H9 (cell line): ENCODE data around the gene FSTL1. TPM values are rescaled to one million over a fixed set of nuclear protein-coding genes. Genes with fewer than 3 reads are reported as not detected.

Experiments used
- DNase-seq: peaks from one replicate; pipeline ENCODE4 v3.0.0-alpha.2; 2017
- H2AFZ ChIP-seq: one replicate; pipeline ENCODE4 v1.6.1; 2013; ENCODE audit warnings: mild to moderate bottlenecking, low read length, control low read depth, moderate library complexity
- H2AK5ac ChIP-seq: 2 replicates; pipeline ENCODE4 v1.6.1; 2013; ENCODE audit warnings: low read length, control low read depth, mixed read lengths; ENCODE audit not compliant: insufficient read length
- H2BK120ac ChIP-seq: one replicate; pipeline ENCODE4 v1.6.1; 2013; ENCODE audit warnings: low read depth, mild to moderate bottlenecking, low read length, control low read depth, inconsistent platforms; ENCODE audit not compliant: poor library complexity, severe bottlenecking
- H2BK12ac ChIP-seq: 2 replicates; pipeline ENCODE4 v1.6.1; 2013; ENCODE audit warnings: low read length, control low read depth, mixed read lengths, low read depth; ENCODE audit not compliant: insufficient read length
- H2BK15ac ChIP-seq: 2 replicates; pipeline ENCODE4 v1.6.1; 2013; ENCODE audit warnings: low read depth, low read length, control low read depth
- H2BK20ac ChIP-seq: one replicate; pipeline ENCODE4 v1.6.1; 2013; ENCODE audit warnings: low read depth, mild to moderate bottlenecking, low read length, control low read depth, inconsistent platforms; ENCODE audit not compliant: poor library complexity, severe bottlenecking
- H2BK5ac ChIP-seq: 2 replicates; pipeline ENCODE4 v1.6.1; 2013; ENCODE audit warnings: low read length, control low read depth, mixed read lengths; ENCODE audit not compliant: insufficient read length
- H3K14ac ChIP-seq: 2 replicates; pipeline ENCODE4 v1.6.1; 2013; ENCODE audit warnings: low read length, control low read depth; ENCODE audit not compliant: insufficient read depth
- H3K18ac ChIP-seq: 2 replicates; pipeline ENCODE4 v1.6.1; 2013; ENCODE audit warnings: low read depth, mild to moderate bottlenecking, mixed read lengths, low read length, control low read depth; ENCODE audit not compliant: insufficient read length
- H3K23ac ChIP-seq: 2 replicates; pipeline ENCODE4 v1.6.1; 2013; ENCODE audit warnings: low read length, control low read depth, mixed read lengths, low read depth; ENCODE audit not compliant: insufficient read length
- H3K23me2 ChIP-seq: 2 replicates; pipeline ENCODE4 v1.6.1; 2013; ENCODE audit warnings: low read depth, mild to moderate bottlenecking, mixed read lengths, low read length, control low read depth; ENCODE audit not compliant: insufficient read length, poor library complexity, severe bottlenecking
- H3K27ac ChIP-seq: 2 replicates; pipeline ENCODE4 v1.5.1; 2013; ENCODE audit warnings: low read length, control low read depth, mixed read lengths, low read depth; ENCODE audit not compliant: insufficient read length
- H3K27me3 ChIP-seq: 2 replicates; pipeline ENCODE4 v1.6.1; 2013; ENCODE audit warnings: low read length, control low read depth, inconsistent platforms; ENCODE audit not compliant: insufficient read depth
- H3K4ac ChIP-seq: 2 replicates; pipeline ENCODE4 v1.6.1; 2013; ENCODE audit warnings: low read depth, mild to moderate bottlenecking, control low read depth, inconsistent platforms, low read length, moderate library complexity
- H3K4me1 ChIP-seq: 2 replicates; pipeline ENCODE4 v1.6.1; 2013; ENCODE audit warnings: low read length, control low read depth, inconsistent platforms; ENCODE audit not compliant: insufficient read depth
- H3K4me2 ChIP-seq: 2 replicates; pipeline ENCODE4 v1.6.1; 2013; ENCODE audit warnings: low read length, control low read depth, mixed read lengths; ENCODE audit not compliant: insufficient read length, insufficient read depth
- H3K56ac ChIP-seq: 2 replicates; pipeline ENCODE4 v1.6.1; 2013; ENCODE audit warnings: low read depth, mild to moderate bottlenecking, mixed read lengths, low read length, control low read depth; ENCODE audit not compliant: insufficient read length
- H3K79me1 ChIP-seq: 2 replicates; pipeline ENCODE4 v1.6.1; 2013; ENCODE audit warnings: low read depth, mild to moderate bottlenecking, moderate library complexity, low read length, control low read depth, inconsistent platforms; ENCODE audit not compliant: insufficient read depth, poor library complexity, severe bottlenecking
- H3K79me2 ChIP-seq: 2 replicates; pipeline ENCODE4 v1.6.1; 2013; ENCODE audit warnings: low read length, control low read depth, inconsistent platforms; ENCODE audit not compliant: insufficient read depth
- H3K9ac ChIP-seq: 2 replicates; pipeline ENCODE4 v1.6.1; 2013; ENCODE audit warnings: low read length, control low read depth, mixed read lengths; ENCODE audit not compliant: insufficient read length; ENCODE audit errors: extremely low read depth
- H3K9me3 ChIP-seq: one replicate; pipeline ENCODE4 v1.6.1; 2013; ENCODE audit warnings: low read depth, low read length, inconsistent platforms; ENCODE audit not compliant: control insufficient read depth
- H3T11ph ChIP-seq: one replicate; pipeline ENCODE4 v1.6.1; 2013; ENCODE audit warnings: mild to moderate bottlenecking, low read length, control low read depth, inconsistent platforms
- H4K20me1 ChIP-seq: one replicate; pipeline ENCODE4 v1.6.1; 2013; ENCODE audit not compliant: control insufficient read depth, insufficient read length, insufficient read depth
- H4K5ac ChIP-seq: 2 replicates; pipeline ENCODE4 v1.6.1; 2013; ENCODE audit warnings: low read depth, mild to moderate bottlenecking, mixed read lengths, low read length, control low read depth; ENCODE audit not compliant: insufficient read length
- H4K8ac ChIP-seq: replicated peaks from 2 replicates; pipeline ENCODE4 v1.6.1; 2013; ENCODE audit warnings: low read length, control low read depth, mixed read lengths, low read depth; ENCODE audit not compliant: insufficient read length
- H4K91ac ChIP-seq: 2 replicates; pipeline ENCODE4 v1.6.1; 2013; ENCODE audit warnings: low read depth, mild to moderate bottlenecking, moderate library complexity, mixed read lengths, low read length, control low read depth; ENCODE audit not compliant: insufficient read length
- H3K27ac Mint-ChIP-seq, 3 experiments: 2 replicates in 2 of 3; 3 replicates in 1 of 3; pipeline ENCODE4 v1.8.0; 2020 to 2021; ENCODE audit warnings: mixed read lengths in 3 of 3, mild to moderate bottlenecking in 1 of 3, moderate library complexity in 1 of 3
- H3K27me3 Mint-ChIP-seq: 2 replicates; pipeline ENCODE4 v1.8.0; 2021; ENCODE audit warnings: low read depth, mild to moderate bottlenecking, moderate library complexity, mixed read lengths
- H3K36me3 Mint-ChIP-seq, 3 experiments: 2 replicates in 2 of 3; 3 replicates in 1 of 3; pipeline ENCODE4 v1.8.0; 2020 to 2021; ENCODE audit warnings: low read depth in 3 of 3, mixed read lengths in 3 of 3; ENCODE audit not compliant: insufficient read depth in 1 of 3
- H3K4me1 Mint-ChIP-seq, 2 experiments: 2 replicates each; pipeline ENCODE4 v1.8.0; 2020; ENCODE audit warnings: mixed read lengths in 2 of 2
- H3K4me3 Mint-ChIP-seq, 2 experiments: 2 replicates in 1 of 2; 3 replicates in 1 of 2; pipeline ENCODE4 v1.8.0; 2020 to 2021; ENCODE audit warnings: mild to moderate bottlenecking in 2 of 2, mixed read lengths in 2 of 2, moderate library complexity in 1 of 2
- H3K9me3 Mint-ChIP-seq, 2 experiments: 2 replicates in 1 of 2; 3 replicates in 1 of 2; pipeline ENCODE4 v1.8.0; 2020; ENCODE audit warnings: mild to moderate bottlenecking in 2 of 2, mixed read lengths in 2 of 2, moderate library complexity in 1 of 2
- whole genome bisulfite sequencing: extraction: QIAGEN DNeasy Blood & Tissue Kit; methylation state at CpG from one replicate; pipeline ENCODE4 v1.1.7; 2013; ENCODE audit warnings: missing lambda C conversion rate, low lambda C conversion rate, mixed read lengths; ENCODE audit not compliant: insufficient read length; ENCODE audit errors: extremely low coverage; 5-methylcytosine and 5-hydroxymethylcytosine counted together
- total RNA-seq: library from RNA; stranded (reverse); gene quantifications from 2 replicates; pipeline ENCODE4 v1.2.1, GENCODE V29; 2021
- TF ChIP-seq, protein P1 (sequence below): fragments of 200-600 bp; sonication (generic); conservative IDR thresholded peaks from 3 replicates; pipeline ENCODE4 v1.8.0; 2021; ENCODE audit warnings: antibody characterized with exemption, mild to moderate bottlenecking

The FSTL1 gene
- total RNA-seq, 1 experiment from 2014 or later: 326 TPM

DNA sequence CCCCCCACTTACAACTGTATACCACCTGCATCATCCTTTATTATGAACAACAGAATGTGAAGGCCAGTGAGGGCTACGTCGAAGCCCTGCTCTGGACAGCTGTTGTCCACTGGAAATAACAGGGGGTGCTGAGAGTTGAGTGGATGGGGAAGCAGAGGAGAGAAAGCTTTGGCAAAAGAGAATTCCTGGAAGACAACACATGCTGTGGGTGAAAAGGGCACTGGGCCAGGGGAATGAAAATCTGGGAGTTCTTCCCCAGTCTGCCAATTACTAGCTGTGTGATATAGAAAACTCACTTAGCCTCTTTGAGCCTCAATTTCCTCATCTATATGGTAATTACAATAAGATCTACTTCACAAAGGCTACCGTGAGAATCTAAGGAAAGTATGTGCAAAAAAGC, 40.7 kb downstream of the FSTL1 start:
- H3K14ac ChIP-seq: no peak overlapping the region
- no peaks in the 10 kb centered on the region; a peak in 1 of 5 replicates for H3K9me3 Mint-ChIP-seq
- H3K27me3 Mint-ChIP-seq: no peaks in the 10 kb centered on the region
- no peak overlapping the region for H2BK120ac ChIP-seq
- no peak overlapping the region for H3K27ac Mint-ChIP-seq
- H3K9ac ChIP-seq: no peak overlapping the region
- TF ChIP-seq, protein P1, sequence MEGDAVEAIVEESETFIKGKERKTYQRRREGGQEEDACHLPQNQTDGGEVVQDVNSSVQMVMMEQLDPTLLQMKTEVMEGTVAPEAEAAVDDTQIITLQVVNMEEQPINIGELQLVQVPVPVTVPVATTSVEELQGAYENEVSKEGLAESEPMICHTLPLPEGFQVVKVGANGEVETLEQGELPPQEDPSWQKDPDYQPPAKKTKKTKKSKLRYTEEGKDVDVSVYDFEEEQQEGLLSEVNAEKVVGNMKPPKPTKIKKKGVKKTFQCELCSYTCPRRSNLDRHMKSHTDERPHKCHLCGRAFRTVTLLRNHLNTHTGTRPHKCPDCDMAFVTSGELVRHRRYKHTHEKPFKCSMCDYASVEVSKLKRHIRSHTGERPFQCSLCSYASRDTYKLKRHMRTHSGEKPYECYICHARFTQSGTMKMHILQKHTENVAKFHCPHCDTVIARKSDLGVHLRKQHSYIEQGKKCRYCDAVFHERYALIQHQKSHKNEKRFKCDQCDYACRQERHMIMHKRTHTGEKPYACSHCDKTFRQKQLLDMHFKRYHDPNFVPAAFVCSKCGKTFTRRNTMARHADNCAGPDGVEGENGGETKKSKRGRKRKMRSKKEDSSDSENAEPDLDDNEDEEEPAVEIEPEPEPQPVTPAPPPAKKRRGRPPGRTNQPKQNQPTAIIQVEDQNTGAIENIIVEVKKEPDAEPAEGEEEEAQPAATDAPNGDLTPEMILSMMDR: no peak
- no peak overlapping the region for H4K8ac ChIP-seq
- H3K4me1 Mint-ChIP-seq: no peaks in the 10 kb centered on the region
- no peak overlapping the region for H2AK5ac ChIP-seq
- DNase-seq: no peak
- H3K23ac ChIP-seq: no peak overlapping the region
- H2BK5ac ChIP-seq: no peak overlapping the region
- H2BK20ac ChIP-seq: no peak overlapping the region
- H3K4ac ChIP-seq: no peak overlapping the region
- H3T11ph ChIP-seq: no peak overlapping the region
- H3K56ac ChIP-seq: no peak overlapping the region
- no peak overlapping the region for H2BK12ac ChIP-seq
- no peak overlapping the region for H4K5ac ChIP-seq
- H3K9me3 ChIP-seq: no peaks in the 10 kb centered on the region
- no peaks in the 10 kb centered on the region for H3K4me1 ChIP-seq
- no peak overlapping the region for H3K4me3 Mint-ChIP-seq
- no peak overlapping the region for H2AFZ ChIP-seq
- H4K91ac ChIP-seq: no peak overlapping the region
- peaks cover 48 to 90% (median 88%) of the 10 kb centered on the region in 3 experiments; a peak in 6 of 7 replicates for H3K36me3 Mint-ChIP-seq
- no peaks in the 10 kb centered on the region for H4K20me1 ChIP-seq
- H3K27ac ChIP-seq: no peak overlapping the region
- no peaks in the 10 kb centered on the region for H3K23me2 ChIP-seq
- H2BK15ac ChIP-seq: no peak overlapping the region
- H3K4me2 ChIP-seq: no peak overlapping the region
- H3K79me1 ChIP-seq: no peaks in the 10 kb centered on the region
- no peak overlapping the region for H3K18ac ChIP-seq
- WGBS: no CpG with 5 or more reads among the region's 3 CpGs
- H3K79me2 ChIP-seq: no peaks in the 10 kb centered on the region
- H3K27me3 ChIP-seq: no peaks in the 10 kb centered on the region
